HFF-Myc (cell line): ENCODE measurements around the gene RGS18.

Source experiments
- DNase-seq: peaks from one replicate; pipeline ENCODE4 v3.0.0-alpha.2; 2011; ENCODE audit warnings: low read depth; ENCODE audit errors: extremely low read depth
- H3K4me3 ChIP-seq: replicated peaks from 2 replicates; pipeline ENCODE4 v1.5.1; 2011; ENCODE audit warnings: low read depth, mild to moderate bottlenecking, control low read depth, low read length
- CTCF ChIP-seq: IDR thresholded peaks from 2 replicates; pipeline ENCODE4 v1.5.1; 2012; ENCODE audit warnings: mild to moderate bottlenecking, low read depth, low read length, control low read depth; ENCODE audit errors: missing control alignments

Gene RGS18

GRCh38 chr1:192147696-192148095 is 10.6 kb upstream of the RGS18 start:
- DNase-seq, result no peak
- TF ChIP-seq CTCF, result no peak
- H3K4me3 ChIP-seq, result no peak overlapping the region

- TF ChIP-seq CTCF, result no peak
- H3K4me3 ChIP-seq, result no peak overlapping the region
- no peak for DNase-seq
Measured at GRCh38 chr1:192151176-192151575, 7.1 kb upstream of the RGS18 start.

- no peak for TF ChIP-seq CTCF
- DNase-seq, result no peak
- H3K4me3 ChIP-seq, result no peak overlapping the region
Measured at GRCh38 chr1:192153276-192153675, 5.0 kb upstream of the RGS18 start.

DNA sequence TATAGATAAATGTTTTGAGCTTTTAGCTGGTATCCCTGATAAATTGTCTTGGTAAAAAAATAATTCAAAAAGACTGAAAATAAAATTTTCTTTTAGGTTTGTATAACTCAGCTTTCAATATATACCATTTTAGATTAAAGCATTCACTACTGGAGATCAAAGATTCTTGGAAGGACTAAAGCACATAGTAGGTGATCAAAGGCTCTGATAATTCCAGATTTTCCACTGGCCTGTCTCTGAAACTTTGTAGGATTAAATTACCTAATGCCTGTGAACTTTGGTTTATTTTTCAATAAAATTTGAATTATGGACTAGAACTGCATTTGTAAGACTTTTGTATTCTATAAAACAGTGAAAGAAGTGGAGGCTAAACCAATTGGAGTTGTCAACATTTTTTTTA is 1.2 kb upstream of the RGS18 start:
- no peak overlapping the region for H3K4me3 ChIP-seq
- TF ChIP-seq CTCF, result no peak
- no peak for DNase-seq

GRCh38 chr1:192159014-192159413 is 752 bp downstream of the RGS18 start:
- no peak for TF ChIP-seq CTCF
- no peak for DNase-seq
- no peak overlapping the region for H3K4me3 ChIP-seq

- no peak for DNase-seq
- no peak overlapping the region for H3K4me3 ChIP-seq
- TF ChIP-seq CTCF, result no peak
Measured at GRCh38 chr1:192159781-192160180, 1.5 kb downstream of the RGS18 start.

DNA sequence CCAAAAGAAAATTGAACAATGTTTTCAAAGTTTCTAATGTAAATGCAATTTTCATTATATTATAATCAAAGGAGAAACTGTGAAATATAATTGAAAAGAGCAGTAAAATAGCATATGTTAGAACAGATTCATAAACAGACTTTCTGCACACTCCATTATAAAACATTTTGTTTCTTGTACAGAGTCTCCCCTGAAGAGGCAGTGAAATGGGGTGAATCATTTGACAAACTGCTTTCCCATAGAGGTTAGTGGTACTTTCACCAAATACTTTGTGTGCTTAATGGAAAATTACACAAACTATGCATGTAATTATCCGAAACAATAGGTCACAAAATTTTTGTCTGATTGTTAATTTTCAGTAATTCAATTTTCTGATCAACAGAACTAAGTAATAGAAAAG is 1.9 kb downstream of the RGS18 start:
- no peak for DNase-seq
- H3K4me3 ChIP-seq, result no peak overlapping the region
- no peak for TF ChIP-seq CTCF
